ENCODE measurements around the gene ERP27. TPM values are rescaled to one million over a fixed set of nuclear protein-coding genes. Genes with fewer than 3 reads are reported as not detected.

The ERP27 gene
- polyA plus RNA-seq, 1 of the 3 experiments (the other 2 are of a cell fraction) = 0.64 TPM

DNA sequence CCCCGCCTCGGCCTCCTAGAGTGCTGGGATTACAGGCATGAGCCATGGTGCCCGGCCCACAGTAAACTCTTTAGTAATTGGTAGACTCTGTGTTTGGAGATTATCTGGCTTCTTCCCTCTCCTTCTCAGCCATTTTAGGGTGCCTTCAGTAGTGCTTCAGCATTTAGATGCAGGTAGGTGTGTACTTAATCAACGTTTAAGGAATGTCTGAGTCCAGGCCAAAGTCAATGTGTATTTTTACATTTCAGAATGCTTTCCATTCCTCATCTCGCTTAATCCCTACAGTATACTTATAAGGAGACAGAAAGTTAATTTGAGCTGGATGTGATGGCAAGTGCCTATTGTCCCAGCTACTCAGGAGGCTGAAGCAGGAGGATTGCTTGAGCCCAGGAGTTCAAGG, 32.2 kb downstream of the ERP27 start (continued):
- TF ChIP-seq REST (IDR thresholded peaks at IDR 0.05; ENCODE audit: low read depth, low read length) = no peak

GRCh38 chr12:14905269-14906004, 32.9 kb downstream of the ERP27 start:
- H3K4me1 ChIP-seq (ENCODE audit: control insufficient read depth in 1 of 2, insufficient read depth in 2 of 2, low read depth in 1 of 2, low read length in 1 of 2) = no peaks in the 10 kb centered on the region; a peak in 1 of 4 replicates
- H3F3A ChIP-seq (replicated peaks; ENCODE audit: insufficient read depth) = no peaks in the 10 kb centered on the region
- no peaks in the 10 kb centered on the region for H3K9me3 ChIP-seq
- no peaks in the 10 kb centered on the region for H3K79me2 ChIP-seq (ENCODE audit: insufficient read depth)
- H3K9ac ChIP-seq = no peak overlapping the region
- DNase-seq = no peak
- H3K27me3 ChIP-seq (ENCODE audit: insufficient read depth) = no peaks in the 10 kb centered on the region
- TF ChIP-seq RFX5 (IDR thresholded peaks at IDR 0.05; ENCODE audit: low read length) (no peak), MEF2A (IDR thresholded peaks at IDR 0.05; ENCODE audit: borderline replicate concordance, low read depth) (no peak), RCOR1 (IDR thresholded peaks at IDR 0.05; ENCODE audit: low read length) (no peak), TAF1 (IDR thresholded peaks at IDR 0.05; ENCODE audit: borderline replicate concordance, low read depth, low read length) (no peak), CHD2 (IDR thresholded peaks at IDR 0.05; ENCODE audit: low read length, partially characterized antibody) (no peak), RXRA (IDR thresholded peaks at IDR 0.05; ENCODE audit: borderline replicate concordance, low read depth) (no peak), EZH2phosphoT487 (IDR thresholded peaks at IDR 0.05; ENCODE audit: borderline replicate concordance, low read depth) (no peak), JUND (IDR thresholded peaks at IDR 0.05) (no peak)
- CTCF ChIA-PET = no interaction called here
- H3K27ac ChIP-seq (ENCODE audit: low read depth in 2 of 2, low read length in 1 of 2) = peak overlapping the region in 1 of 2 experiments; percentile 39; a peak in 1 of 4 replicates
- H2AFZ ChIP-seq (ENCODE audit: low read depth) = 0 out of 2 replicates have a peak overlapping the region, but pooled peaks have one; percentile 45
- no peaks in the 10 kb centered on the region for H3K36me3 ChIP-seq (replicated peaks in 1 of 2; ENCODE audit: control insufficient read depth in 1 of 2, insufficient read depth in 2 of 2, low read length in 1 of 2)
- H3K4me3 ChIP-seq (ENCODE audit: low read depth in 2 of 2, low read length in 1 of 2) = no peak overlapping the region
- POLR2A ChIA-PET = no interaction called here
- H3K9me2 ChIP-seq = no peaks in the 10 kb centered on the region
- 79% methylated on average over 5 of the region's 5 CpGs for WGBS (ENCODE audit: low lambda C conversion rate)
- no peaks in the 10 kb centered on the region for H4K20me1 ChIP-seq (ENCODE audit: insufficient read depth)
- no peak overlapping the region for H3K4me2 ChIP-seq

DNA sequence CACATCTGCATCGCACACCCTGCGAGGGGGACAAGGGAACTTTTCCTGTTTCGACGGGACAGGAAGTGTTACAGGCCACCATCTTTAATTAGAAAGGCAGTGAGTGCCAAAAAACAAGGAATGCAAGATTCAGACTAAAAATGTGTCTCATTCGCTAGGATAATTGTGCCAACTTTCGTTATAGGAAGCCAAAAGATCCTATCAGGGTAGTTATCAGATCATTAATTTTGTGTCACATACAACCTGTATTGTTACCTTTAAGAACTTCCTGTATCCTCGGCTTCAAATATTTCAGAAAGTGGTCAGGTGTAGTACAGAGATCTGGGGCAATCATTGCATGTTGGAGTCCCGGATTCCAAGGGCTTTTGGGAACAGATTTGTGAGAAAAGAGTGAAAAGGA, 33.5 kb downstream of the ERP27 start:
- no peaks in the 10 kb centered on the region for H3K9me2 ChIP-seq
- TF ChIP-seq MXI1 (IDR thresholded peaks at IDR 0.05; ENCODE audit: low read depth, low read length) (no peak), USF1 (IDR thresholded peaks at IDR 0.05; ENCODE audit: borderline replicate concordance, low read depth) (no peak)
- no peak for DNase-seq
- 83% methylated on average over 8 of the region's 8 CpGs for whole genome bisulfite sequencing (ENCODE audit: low lambda C conversion rate)
- CTCF ChIA-PET = no interaction called here
- POLR2A ChIA-PET = no interaction called here
- H3K79me2 ChIP-seq (ENCODE audit: insufficient read depth) = no peaks in the 10 kb centered on the region
- no peak overlapping the region; a peak in 1 of 4 replicates for H3K27ac ChIP-seq (ENCODE audit: low read depth in 2 of 2, low read length in 1 of 2)
- H3K9me3 ChIP-seq = no peaks in the 10 kb centered on the region
- H3K4me3 ChIP-seq (ENCODE audit: low read depth in 2 of 2, low read length in 1 of 2) = no peak overlapping the region
- 0 out of 2 replicates have a peak overlapping the region, but pooled peaks have one; percentile 45 for H2AFZ ChIP-seq (ENCODE audit: low read depth)
- no peak overlapping the region for H3K4me2 ChIP-seq
- H4K20me1 ChIP-seq (ENCODE audit: insufficient read depth) = no peaks in the 10 kb centered on the region
- H3K27me3 ChIP-seq (ENCODE audit: insufficient read depth) = no peaks in the 10 kb centered on the region
- H3F3A ChIP-seq (replicated peaks; ENCODE audit: insufficient read depth) = no peaks in the 10 kb centered on the region
- no peaks in the 10 kb centered on the region; a peak in 1 of 4 replicates for H3K4me1 ChIP-seq (ENCODE audit: control insufficient read depth in 1 of 2, insufficient read depth in 2 of 2, low read depth in 1 of 2, low read length in 1 of 2)
- no peak overlapping the region for H3K9ac ChIP-seq
- no peaks in the 10 kb centered on the region for H3K36me3 ChIP-seq (replicated peaks in 1 of 2; ENCODE audit: control insufficient read depth in 1 of 2, insufficient read depth in 2 of 2, low read length in 1 of 2)
